HG02610 (cell line): ENCODE measurements around the gene PRKCD.
A peak's percentile ranks its signal among the peaks of the same experiment; 100 is the strongest.

Experiments
- ATAC-seq: cut with Tn5 transposase; IDR thresholded peaks from one replicate; pipeline ENCODE4 v1.9.1; 2021; ENCODE audit warnings: mild to moderate bottlenecking, moderate library complexity; ENCODE audit not compliant: unreplicated experiment

The PRKCD gene

DNA sequence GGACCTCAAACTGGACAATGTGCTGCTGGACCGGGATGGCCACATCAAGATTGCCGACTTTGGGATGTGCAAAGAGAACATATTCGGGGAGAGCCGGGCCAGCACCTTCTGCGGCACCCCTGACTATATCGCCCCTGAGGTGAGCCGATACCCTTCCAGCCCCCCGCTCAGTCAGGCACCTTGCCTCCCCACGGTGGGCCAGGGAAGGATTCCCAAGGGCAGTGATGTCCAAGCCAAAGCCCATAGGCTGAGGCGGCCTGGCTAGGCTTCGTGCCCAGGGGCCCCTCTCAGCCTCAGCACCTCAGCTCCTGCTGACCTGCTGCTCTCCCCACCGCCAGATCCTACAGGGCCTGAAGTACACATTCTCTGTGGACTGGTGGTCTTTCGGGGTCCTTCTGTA lies 27.7 kb downstream of the PRKCD start:
- ATAC-seq = no peak

- ATAC-seq = no peak
Observed at GRCh38 chr3:53189276-53189675, 28.3 kb downstream of the PRKCD start.

DNA sequence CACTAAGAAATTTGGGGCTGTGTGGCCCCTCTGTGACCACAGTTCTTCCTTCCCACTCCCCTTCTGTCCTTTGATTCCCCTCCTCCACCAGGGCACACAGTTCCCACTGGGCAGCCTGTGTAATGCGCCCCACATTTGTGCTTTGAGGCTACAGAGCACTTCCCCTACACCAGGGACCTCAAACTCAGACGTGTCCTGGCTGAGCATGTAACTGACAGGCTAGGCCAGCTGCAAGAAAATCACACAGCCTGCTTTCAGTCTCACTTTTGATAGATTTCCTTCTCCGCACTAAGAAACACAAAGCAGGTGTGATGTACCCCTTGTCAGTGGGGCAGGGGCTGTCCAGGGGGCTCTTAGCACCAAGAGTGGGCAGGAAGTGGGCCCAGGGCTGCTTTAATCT lies 29.6 kb downstream of the PRKCD start:
- peak; percentile 34 for ATAC-seq

DNA sequence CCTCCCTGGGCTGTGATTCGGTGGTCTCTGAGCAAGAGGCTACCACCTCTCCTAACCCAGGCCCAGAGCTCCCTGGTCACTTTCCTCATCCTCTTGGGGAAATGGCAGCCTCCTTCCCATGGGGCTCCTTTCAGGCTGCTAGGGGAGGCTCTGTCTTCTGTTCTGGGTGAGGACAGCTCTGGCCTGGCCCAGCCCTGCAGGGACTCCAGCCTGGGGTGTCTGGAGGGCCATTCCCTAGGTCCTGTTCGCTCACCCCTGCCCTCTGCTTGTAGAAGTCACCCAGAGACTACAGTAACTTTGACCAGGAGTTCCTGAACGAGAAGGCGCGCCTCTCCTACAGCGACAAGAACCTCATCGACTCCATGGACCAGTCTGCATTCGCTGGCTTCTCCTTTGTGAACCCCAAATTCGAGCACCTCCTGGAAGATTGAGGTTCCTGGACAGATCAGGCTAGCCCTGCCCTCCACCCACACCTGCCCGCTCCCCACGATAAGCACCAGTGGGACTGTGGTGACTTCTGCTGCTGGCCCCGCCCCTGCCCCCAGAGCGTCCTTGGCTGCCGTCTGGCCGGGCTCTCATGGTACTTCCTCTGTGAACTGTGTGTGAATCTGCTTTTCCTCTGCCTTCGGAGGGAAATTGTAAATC lies 30.9 kb downstream of the PRKCD start:
- no peak for ATAC-seq

GRCh38 chr3:53192608-53193007 lies 31.6 kb downstream of the PRKCD start:
- ATAC-seq = no peak

- no peak for ATAC-seq
Observed at GRCh38 chr3:53193466-53194209, 32.6 kb downstream of the PRKCD start.

GRCh38 chr3:53194210-53195065 lies 33.4 kb downstream of the PRKCD start:
- no peak for ATAC-seq

DNA sequence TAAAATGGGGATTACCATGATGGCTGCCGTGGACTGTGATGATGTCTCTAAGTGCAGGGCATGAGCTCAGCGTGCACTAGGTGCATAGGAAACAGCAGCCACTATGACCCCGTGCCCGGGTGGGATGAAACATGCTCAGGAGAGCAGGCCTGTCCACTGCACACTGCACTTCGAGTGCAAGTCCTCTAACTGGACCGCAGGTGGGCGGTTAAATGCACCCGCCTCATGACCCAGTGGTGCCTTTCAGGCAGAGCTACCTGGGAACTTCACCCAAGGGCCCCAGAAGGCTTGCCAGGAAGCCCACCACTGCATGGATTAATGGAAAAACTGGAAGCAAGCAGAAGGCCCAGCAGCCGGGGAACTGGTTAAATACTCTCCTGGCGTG lies 34.0 kb downstream of the PRKCD start:
- ATAC-seq = no peak

DNA sequence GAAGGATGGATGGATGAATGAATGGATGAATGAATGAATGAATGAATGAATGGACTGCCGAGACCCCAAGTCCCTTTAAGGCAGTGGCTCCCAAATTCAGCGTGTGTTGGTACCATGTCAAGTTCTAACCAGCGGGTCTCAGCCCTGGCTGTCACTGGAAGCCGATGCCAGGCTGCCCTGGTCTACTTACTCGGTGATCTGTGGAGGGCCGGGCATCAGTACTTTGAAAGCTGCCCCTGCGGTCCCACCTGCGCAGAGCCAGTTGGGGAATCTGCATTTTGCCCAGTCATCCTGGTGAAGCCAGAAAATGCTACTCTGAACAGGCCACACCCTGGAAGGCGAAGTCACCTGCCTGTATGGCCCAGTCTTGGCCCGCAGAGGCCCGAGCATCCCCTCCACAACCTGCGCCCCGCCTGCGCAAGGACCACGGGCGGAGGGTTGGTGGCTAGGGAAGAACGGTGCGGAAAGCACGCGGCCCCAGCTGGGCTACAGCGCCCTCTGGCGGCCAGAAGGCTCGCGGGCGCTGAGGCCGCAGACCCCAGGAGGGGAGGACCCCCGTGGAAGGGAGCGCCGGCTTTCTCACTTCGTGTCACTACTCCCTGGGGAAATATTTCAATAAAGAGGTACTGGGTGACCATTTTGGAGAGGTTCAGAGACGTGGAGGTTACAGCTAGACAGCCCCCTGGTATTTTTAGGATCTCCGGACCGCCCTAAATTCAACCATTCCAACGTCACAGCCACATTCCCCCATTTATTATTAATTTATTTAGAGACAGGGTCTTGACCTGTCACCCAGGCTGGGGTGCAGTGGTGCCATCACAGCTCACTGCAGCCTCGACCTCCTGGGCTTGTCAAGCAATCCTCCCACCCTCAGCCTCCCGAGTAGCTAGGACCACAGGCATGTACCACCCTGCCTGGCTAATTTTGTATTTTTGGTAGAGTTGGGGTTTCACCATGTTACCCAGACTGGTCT lies 34.9 kb downstream of the PRKCD start:
- peak; percentile 48 for ATAC-seq

DNA sequence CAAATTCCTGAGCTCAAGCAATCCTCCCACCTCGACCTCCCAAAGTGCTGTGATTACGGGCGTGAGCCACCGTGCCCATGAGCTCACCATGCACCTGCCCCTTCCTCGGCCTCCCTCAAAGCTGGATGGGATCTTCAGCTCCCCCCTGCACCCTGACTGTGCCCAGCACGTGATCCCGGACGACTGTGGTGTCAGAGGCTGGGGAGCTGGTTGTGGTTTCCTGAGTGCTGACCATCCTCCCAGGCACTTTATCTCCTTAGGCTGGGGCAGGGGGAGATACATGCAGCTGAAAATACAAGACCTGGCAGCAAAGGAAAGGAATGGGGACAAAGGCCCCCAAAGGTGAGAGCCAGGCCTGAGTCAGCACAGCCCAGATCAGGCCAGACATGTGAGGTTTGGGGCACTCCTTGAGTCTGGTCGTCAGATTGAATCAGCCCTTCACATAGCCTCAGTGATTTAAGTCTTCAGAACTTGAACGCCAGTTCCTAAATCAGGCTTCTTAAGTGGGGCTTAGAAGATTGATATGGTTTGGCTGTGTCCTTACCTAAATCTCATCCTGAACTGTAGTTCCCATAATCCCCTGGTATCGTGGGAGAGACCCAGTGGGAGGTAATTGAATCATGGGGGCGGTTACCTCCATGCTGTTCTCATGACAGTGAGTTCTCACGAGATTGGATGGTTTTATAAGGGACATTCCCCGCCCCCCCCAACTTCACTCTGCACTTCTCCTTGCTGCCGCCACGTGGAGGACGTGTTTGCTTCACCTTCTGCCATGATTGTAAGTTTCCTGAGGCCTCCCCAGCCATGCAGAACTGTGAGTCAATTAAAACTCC lies 35.8 kb downstream of the PRKCD start:
- no peak for ATAC-seq

- ATAC-seq = no peak
Observed at GRCh38 chr3:53198256-53198977, 37.4 kb downstream of the PRKCD start.

GRCh38 chr3:53198996-53199395 lies 38.0 kb downstream of the PRKCD start:
- no peak for ATAC-seq

DNA sequence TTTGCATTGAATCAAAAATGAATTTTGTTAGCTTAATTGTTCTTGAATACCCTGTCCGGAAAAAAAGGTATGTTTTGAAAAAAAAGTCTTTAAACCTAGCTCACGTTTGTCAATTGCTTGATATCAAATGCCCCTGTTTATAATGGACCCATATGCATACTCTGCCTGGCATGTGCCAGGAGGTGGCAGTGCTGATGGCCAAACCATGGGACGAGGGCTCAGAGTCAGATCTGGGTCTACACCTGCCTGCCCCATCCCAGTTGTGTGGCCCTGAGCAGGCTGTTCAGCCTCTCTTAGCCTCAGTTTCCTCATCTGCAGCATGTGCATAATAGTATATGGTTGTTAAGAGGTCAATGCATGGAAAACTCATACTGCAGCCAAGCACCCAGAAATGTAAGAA lies 38.8 kb downstream of the PRKCD start:
- ATAC-seq = no peak

DNA sequence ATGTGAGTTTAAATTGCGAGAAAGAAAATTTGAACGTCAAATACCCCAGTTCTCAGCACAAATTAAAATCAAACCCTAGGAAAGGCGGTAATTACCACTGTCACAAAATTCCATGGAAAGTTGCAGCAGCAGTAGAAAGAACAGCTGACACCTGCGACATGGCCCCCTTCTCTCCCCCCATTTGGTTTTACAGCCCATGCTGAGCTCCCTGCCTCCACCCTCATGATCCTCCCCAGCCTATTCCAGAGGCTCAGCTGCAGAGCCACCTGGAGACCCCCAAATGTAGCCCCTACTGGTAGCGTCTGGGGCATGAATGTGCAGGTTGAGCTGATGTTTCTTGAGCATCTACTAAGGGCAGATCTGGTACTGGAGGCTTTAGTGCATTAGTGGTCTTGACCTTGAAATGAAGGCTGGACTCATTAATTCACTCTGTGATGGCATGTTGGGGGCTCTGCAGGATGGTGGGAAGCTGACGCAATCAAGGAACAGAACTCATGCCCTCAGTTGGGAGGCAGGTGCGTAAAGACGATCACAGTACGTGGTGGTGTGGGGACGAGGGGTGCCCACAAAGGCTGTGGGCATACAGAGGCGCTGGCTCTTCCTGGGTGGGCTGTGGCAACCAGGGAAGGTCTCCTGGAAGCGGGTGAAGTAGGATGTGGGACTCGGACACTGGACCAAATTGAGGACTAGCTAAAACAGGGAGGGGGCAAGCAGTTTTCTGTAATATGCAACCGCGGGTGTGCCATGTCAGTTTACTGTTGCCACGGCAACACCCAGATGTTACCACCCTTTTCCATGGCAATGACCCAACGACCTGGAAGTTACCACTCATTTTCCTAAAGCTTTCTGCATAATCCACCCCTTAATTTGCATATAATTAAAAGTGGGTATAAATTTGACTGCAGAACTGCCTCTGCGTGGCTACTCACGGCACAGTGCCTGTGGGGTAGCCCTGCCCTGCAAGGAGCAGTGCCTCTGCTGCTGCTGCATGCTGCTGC lies 39.8 kb downstream of the PRKCD start:
- no peak for ATAC-seq

GRCh38 chr3:53202331-53203015 lies 41.5 kb downstream of the PRKCD start:
- no peak for ATAC-seq

- ATAC-seq = no peak
Observed at GRCh38 chr3:53211706-53212702, 51.0 kb downstream of the PRKCD start.
